Peyer's patch (tissue), 4 donors: ENCODE results near the gene KREMEN1. TPM values are rescaled to one million over a fixed set of nuclear protein-coding genes. Genes with fewer than 3 reads are reported as not detected.

Experiments used
- DNase-seq, 3 donors: peaks; one replicate each; pipeline ENCODE4 v3.0.0-alpha.2; 2017 to 2019
- H3K27ac ChIP-seq, 4 donors: fragments of 200-600 bp; sonication (generic); one replicate each; pipeline ENCODE4 v1.5.1; 2016 to 2019
- H3K27me3 ChIP-seq, 2 donors: fragments of 200-600 bp; sonication (generic); one replicate each; pipeline ENCODE4 v1.5.1; 2019
- H3K36me3 ChIP-seq, 3 donors: fragments of 200-600 bp; sonication (generic); one replicate each; pipeline ENCODE4 v1.5.1; 2016 to 2019
- H3K4me1 ChIP-seq, 4 donors: fragments of 200-600 bp; sonication (generic); one replicate each; pipeline ENCODE4 v1.5.1; 2016 to 2019
- H3K4me3 ChIP-seq, 4 donors: fragments of 200-600 bp; sonication (generic); 1 replicate in 3 of 4; 2 replicates in 1 of 4; pipeline ENCODE4 v1.5.1; 2016 to 2019; ENCODE audit warnings: mild to moderate bottlenecking in 1 of 4
- H3K9me3 ChIP-seq, 4 donors: fragments of 200-600 bp; sonication (generic); one replicate each; pipeline ENCODE4 v1.5.1; 2016 to 2019; ENCODE audit warnings: mild to moderate bottlenecking in 1 of 4
- CTCF ChIP-seq, 6 experiments: fragments of 450-650 bp in 4 of 6; fragments of 200-600 bp in 2 of 6; sonication (generic) in 1 of 6; IDR thresholded peaks; one replicate each; pipeline ENCODE4 v1.5.1; 2017 to 2019; ENCODE audit warnings: antibody characterized with exemption in 6 of 6, mild to moderate bottlenecking in 3 of 6, moderate library complexity in 1 of 6
- POLR2A ChIP-seq, 2 donors: fragments of 450-650 bp; IDR thresholded peaks; one replicate each; pipeline ENCODE4 v1.5.1; 2017; ENCODE audit warnings: antibody characterized with exemption in 2 of 2, mild to moderate bottlenecking in 2 of 2, moderate library complexity in 2 of 2
- total RNA-seq, 4 donors: library from RNA; depleted of rRNA; stranded (reverse); fragments of >200 nt; gene quantifications; one replicate each; pipeline ENCODE4 v1.1.0, GENCODE V29; 2016

The KREMEN1 gene
- total RNA-seq, 4 donors from 2014 or later: 8.2 to 32.2 (median 16.1) TPM

DNA sequence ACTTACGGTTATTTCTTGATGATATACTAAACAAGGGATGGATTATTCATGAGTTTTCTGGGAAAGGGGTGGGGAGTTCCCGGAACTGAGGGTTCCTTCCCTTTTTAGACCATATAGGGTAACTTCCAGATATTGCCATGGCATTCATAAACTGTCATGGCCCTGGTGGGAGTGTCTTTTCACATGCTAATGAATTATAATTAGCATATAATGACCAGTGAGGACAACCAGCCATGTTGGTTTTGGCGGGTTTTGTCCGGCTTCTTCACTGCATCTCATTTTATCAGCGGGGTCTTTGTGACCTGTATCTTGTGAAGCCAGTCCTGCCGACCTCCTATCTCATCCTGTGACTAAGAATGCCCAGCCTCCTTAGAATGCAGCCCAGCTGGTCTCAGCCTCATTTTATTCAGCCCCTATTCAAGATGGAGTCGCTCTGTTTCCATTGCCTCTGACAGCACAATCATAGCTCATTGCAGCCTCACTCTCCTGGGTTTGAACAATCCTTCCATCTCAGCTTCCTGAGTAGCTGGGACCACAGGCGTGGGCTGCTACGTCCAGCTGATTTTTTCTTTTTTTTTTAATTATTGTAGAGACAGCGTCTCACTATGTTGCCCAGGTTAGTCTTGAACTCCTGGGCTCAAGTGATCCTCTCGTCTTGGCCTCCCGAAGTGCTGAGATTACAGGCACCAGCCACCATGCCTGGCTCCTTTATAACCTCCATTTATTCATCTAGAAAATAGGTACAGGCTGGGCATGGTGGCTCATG lies 80.3 kb downstream of the KREMEN1 start:
- DNase-seq: peak in 1 of 3 donors; percentile 45
- H3K36me3 ChIP-seq: no peaks in the 10 kb centered on the region
- no peaks in the 10 kb centered on the region for H3K27me3 ChIP-seq
- H3K9me3 ChIP-seq: no peaks in the 10 kb centered on the region
- no peak overlapping the region for H3K4me3 ChIP-seq
- peaks cover 0 to 17% (median 2%) of the 10 kb centered on the region in 4 donors for H3K4me1 ChIP-seq
- peak overlapping the region in 3 of 4 donors; percentile 55 to 70 (median 62) for H3K27ac ChIP-seq
- TF ChIP-seq POLR2A (IDR thresholded peaks at IDR 0.05) (no peak), CTCF (IDR thresholded peaks at IDR 0.05) (no peak)

DNA sequence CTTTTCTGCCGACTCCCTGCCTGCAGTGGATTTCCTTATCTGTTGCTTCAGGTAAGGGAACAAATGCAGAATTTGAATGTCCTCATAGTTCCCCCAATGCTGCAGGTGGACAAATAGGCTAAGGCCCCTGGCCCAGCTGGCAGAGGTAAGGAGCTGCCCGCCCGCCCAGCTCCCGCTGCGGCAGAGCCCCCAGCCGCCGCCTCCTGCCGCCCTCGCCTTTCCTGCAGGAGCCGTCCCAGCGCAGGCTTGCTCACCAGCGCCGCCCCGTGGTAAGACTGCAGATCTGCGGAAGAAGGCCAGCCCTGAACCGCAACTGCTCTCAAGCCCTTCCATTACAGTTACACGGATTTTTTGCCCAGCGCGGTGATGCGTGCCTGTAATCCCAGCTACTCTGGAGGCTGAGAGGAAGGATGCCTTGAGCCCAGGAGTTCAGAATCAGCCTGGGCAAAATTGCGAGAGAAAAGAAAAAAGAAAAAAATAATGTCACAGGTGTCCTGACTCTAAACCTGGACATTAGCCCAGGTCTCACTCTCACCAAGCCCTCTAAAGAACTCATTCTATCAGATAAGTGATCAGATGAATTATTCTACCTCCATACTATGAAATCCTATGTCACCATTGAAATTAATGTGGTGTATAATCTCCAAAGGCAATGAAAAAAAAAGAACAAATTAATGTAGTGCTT lies 81.7 kb downstream of the KREMEN1 start:
- TF ChIP-seq POLR2A (IDR thresholded peaks at IDR 0.05) (no peak), CTCF (IDR thresholded peaks at IDR 0.05) (peak; percentile 36 to 87 (median 82))
- Histone ChIP-seq H3K36me3 (no peaks in the 10 kb centered on the region), H3K27ac (no peak overlapping the region), H3K4me3 (peak overlapping the region in 2 of 4 donors; percentile 22 to 28), H3K9me3 (no peaks in the 10 kb centered on the region), H3K27me3 (no peaks in the 10 kb centered on the region), H3K4me1 (peaks cover 0 to 17% (median 2%) of the 10 kb centered on the region in 4 donors)
- DNase-seq: peak in 2 of 3 donors; percentile 78 to 87

GRCh38 chr22:29155966-29156365 lies 83.1 kb downstream of the KREMEN1 start:
- Histone ChIP-seq H3K4me1 (peaks cover 0 to 17% (median 2%) of the 10 kb centered on the region in 4 donors), H3K36me3 (no peaks in the 10 kb centered on the region), H3K4me3 (no peak overlapping the region), H3K9me3 (no peaks in the 10 kb centered on the region), H3K27ac (no peak overlapping the region), H3K27me3 (no peaks in the 10 kb centered on the region)
- TF ChIP-seq CTCF (IDR thresholded peaks at IDR 0.05): no peak
- TF ChIP-seq POLR2A (IDR thresholded peaks at IDR 0.05): no peak
- DNase-seq: peak in 1 of 3 donors; percentile 29

DNA sequence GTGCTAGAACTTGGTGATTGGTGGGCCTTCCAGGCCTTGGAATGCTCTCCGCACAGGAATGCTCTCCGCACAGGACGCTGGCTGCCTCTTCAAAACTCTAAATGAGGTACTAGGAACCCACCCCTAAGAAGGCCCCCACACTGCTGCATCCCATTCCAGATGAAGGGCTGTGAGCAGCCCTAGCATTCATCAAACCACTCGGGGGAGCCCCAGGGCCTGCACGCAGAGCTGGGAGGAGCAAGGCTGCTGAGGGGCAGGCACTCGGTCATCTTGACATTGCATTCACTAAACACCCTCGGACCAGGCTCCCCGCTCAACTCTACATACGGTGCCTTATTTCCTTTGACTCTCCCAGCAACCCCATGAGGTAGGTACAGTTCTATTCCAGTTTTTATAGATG lies 83.7 kb downstream of the KREMEN1 start:
- H3K27me3 ChIP-seq: no peaks in the 10 kb centered on the region
- TF ChIP-seq CTCF (IDR thresholded peaks at IDR 0.05): no peak
- TF ChIP-seq POLR2A (IDR thresholded peaks at IDR 0.05): no peak
- H3K27ac ChIP-seq: no peak overlapping the region
- DNase-seq: peak in 1 of 3 donors; percentile 40
- H3K4me3 ChIP-seq: no peak overlapping the region
- H3K9me3 ChIP-seq: no peaks in the 10 kb centered on the region
- no peaks in the 10 kb centered on the region for H3K36me3 ChIP-seq
- H3K4me1 ChIP-seq: peaks cover 0 to 17% (median 2%) of the 10 kb centered on the region in 4 donors

- Histone ChIP-seq H3K4me1 (peaks cover 0 to 12% (median 2%) of the 10 kb centered on the region in 4 donors), H3K9me3 (no peaks in the 10 kb centered on the region), H3K27me3 (no peaks in the 10 kb centered on the region), H3K27ac (no peak overlapping the region), H3K36me3 (no peaks in the 10 kb centered on the region), H3K4me3 (no peak overlapping the region)
- no peak for TF ChIP-seq POLR2A (IDR thresholded peaks at IDR 0.05)
- DNase-seq: peak in 1 of 3 donors; percentile 18
Observed at GRCh38 chr22:29157759-29158535, 85.1 kb downstream of the KREMEN1 start.
